Head of caudate nucleus (tissue), 42 donors: ENCODE data around the gene MKNK1.
A peak's percentile ranks its signal among the peaks of the same experiment; 100 is the strongest.

Experiments
- DNase-seq, 42 donors: peaks; one replicate each; pipeline versions ENCODE4 v3.0.0 to v3.0.0-alpha.2; 2020 to 2021; ENCODE audit warnings: mixed read lengths in 7 of 42
- intact Hi-C: fragments of 100-400 bp; cut with DNase I; formaldehyde crosslinking; loops from one replicate; pipeline ENCODE4 v1.15.0; 2022

The MKNK1 gene

GRCh38 chr1:46605232-46605631 is 1.2 kb upstream of the MKNK1 start:
- no peak for DNase-seq
- intact Hi-C loops: no loop called here

GRCh38 chr1:46603481-46603857 is 599 bp downstream of the MKNK1 start:
- DNase-seq: peak in 2 of 42 donors; percentile 22 to 54
- intact Hi-C loops: no loop called here

DNA sequence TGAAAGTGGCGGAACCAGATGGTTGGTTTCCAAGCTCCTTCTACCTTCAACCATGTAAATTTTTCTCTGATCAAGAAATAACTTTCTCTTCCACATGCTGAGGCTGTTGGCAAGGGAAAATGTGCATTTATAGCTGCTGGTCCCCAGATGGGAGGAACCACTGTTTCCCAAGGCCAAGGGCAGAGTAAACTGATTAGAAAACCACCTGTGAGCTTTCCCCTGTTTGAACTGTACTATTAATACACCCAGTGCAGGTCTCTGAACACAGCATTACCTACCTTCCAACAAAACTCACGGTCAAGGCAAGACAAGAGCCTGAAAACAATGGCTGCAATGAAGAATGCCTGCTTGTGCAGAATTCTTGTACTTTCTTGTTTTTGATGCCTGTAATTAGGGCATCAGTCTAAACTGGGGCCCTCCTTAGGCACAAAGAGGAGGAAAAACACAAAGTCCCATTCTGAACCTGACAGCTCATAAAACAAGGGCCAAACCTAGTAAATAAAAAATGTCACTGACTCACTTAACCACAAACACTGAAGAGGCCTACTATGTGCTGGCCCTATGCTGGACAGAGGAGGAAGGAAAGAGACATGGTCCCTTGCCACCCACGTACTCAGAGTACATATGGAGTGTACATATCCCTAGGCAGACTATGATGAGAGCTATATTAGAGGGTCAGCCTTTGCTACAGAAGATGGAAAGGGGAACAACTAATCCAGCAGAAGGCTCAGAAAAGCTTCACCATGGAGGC is 2.6 kb downstream of the MKNK1 start:
- DNase-seq: no peak
- intact Hi-C loops: no loop called here

DNA sequence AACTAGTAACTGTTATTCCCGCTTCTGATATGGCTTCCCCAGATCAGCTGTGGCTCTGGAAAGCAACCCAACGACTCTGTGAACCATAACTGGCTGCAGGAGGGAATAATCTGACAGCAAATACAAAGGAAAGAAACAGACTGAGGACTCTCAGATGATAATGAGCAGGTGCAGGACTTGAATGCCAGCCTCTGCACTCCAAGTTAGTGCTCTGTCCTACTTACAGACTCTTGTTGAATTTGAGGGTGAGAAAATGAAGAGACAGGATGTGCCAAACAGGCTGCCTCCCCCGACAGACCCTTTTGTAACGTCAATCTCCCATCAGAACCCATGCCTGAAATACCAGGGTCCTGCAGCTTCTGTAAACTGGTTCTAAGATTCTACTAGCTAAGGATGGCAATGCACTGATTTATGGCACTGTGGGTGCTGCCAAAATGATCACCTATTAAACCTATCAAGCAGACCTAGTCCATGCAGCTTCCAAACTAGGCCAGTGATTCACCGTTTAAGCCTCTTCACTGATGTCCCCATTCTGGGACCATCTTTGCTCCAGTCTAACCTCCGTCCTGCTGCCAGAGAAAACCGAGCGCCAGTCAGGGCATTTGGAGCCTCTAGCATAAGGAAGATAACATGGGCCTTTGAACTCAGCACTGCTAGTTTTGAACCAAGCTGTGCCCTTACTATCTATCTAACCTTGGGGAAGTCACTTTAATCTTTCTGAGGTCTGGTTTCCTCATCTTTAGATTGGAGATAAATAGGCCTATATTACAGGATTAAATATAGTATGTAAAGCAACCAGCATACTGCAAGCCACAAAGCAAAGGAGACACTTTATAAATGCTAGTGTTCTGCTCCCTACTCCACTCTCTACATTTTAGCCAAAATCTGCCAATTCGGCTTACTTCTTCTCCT is 4.8 kb downstream of the MKNK1 start:
- DNase-seq: no peak
- intact Hi-C loops: no loop called here

GRCh38 chr1:46596846-46597245 is 7.2 kb downstream of the MKNK1 start:
- DNase-seq: no peak
- intact Hi-C loops: no loop called here

DNA sequence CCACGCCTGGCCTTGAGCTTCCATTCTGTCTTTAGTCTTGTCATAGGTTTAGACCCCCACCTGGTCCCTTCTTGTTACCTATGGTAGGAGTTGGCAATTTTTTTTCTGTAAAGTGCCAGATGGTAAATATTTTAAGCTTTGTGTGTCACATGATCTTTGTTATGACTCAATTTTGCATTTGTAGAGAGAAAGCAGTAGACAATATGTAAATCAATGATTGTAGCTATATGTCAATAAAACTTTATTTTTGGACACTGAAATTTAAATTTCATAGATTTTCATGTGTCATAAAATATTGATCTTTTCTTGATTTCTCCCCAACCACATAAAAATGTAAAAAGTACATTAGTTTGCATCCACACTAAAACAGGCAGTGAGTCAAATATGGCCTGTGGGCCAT is 8.0 kb downstream of the MKNK1 start:
- DNase-seq: no peak
- intact Hi-C loops: no loop called here

GRCh38 chr1:46595127-46595526 is 8.9 kb downstream of the MKNK1 start:
- intact Hi-C loops: no loop called here
- peak in 20 of 42 donors; percentile 31 to 68 (median 52) for DNase-seq

GRCh38 chr1:46594063-46594462 is 10.0 kb downstream of the MKNK1 start:
- no peak for DNase-seq
- intact Hi-C loops: no loop called here

DNA sequence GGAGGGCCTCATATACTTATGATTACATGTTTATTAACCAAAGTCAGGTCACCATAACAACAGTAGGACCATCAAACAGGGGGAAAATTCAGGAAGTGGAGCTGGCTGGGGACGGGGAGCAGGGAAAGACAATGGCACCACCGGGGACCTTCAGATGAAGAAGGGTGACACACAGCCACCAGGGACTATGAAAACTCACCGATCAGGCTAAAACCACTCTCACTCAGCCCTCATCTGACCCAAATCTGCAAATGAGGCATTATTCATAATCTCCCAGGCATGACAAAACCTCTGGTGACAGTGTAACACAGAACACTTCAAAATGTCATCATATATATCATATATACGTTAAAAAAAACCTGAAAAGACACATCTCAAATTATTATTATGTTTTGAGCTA is 11.2 kb downstream of the MKNK1 start:
- intact Hi-C loops: no loop called here
- DNase-seq: no peak

- intact Hi-C loops: no loop called here
- DNase-seq: no peak
Measured at GRCh38 chr1:46589529-46589928, 14.5 kb downstream of the MKNK1 start.

GRCh38 chr1:46587069-46587468 is 17.0 kb downstream of the MKNK1 start:
- DNase-seq: peak in 30 of 42 donors; percentile 18 to 67 (median 44)
- intact Hi-C loops: no loop called here

DNA sequence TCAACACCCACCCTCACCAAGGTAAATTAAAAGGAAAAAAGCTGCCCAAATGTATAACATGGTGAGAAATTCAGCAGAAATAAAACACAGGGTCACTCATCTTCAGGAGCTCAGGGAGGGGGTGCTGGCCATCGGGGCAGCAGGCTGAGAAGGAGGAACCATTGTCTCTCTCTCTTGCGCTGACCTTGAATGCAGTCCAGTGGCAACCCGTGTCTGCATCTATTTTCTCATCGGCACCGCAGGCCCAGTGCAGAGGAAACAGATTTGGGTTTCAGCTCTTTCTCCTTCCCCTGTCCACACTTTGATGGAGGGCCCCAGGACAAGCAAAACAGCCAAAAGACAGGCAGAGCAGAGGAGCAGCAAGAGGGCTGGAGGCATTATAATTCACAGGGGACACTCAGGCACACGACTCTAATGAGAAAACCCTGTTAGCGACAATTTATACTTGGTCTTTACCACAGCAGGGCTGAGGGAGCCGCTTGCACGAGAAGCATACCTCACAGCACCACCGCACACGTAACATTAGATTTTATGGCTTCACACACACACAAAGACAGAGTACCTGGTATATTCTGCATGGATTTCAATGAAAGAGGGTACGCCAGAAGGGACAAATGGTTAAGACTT is 18.6 kb downstream of the MKNK1 start:
- peak in 5 of 42 donors; percentile 26 to 60 (median 33) for DNase-seq

GRCh38 chr1:46583494-46583893 is 20.6 kb downstream of the MKNK1 start:
- intact Hi-C loops: no loop called here
- no peak for DNase-seq

More for the DNA sequence above, 18.6 kb downstream of the MKNK1 start:
- intact Hi-C loops: no loop called here

DNA sequence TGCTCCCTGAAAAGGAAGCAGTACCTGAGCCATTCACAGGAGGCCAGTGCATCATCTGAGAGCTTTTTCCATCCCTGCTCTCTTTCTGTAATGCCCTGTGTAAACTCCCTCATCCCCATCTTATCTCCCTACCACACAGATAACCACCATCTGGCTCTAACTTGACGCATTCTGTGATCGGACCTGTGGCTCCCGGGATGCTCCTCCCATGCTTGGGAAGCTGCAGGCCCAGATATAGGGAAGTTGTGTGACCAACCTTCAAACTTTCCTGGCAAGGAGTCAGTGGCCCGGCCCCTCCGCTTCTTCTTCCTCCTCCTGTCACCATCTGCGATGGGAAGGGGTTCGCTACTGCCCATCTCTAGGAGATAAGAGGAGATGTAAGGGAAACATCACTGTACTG is 21.1 kb downstream of the MKNK1 start:
- peak in 3 of 42 donors; percentile 36 to 50 (median 37) for DNase-seq
- intact Hi-C loops: no loop called here

- intact Hi-C loops: no loop called here
Measured at GRCh38 chr1:46581681-46582455, 22.2 kb downstream of the MKNK1 start.

DNA sequence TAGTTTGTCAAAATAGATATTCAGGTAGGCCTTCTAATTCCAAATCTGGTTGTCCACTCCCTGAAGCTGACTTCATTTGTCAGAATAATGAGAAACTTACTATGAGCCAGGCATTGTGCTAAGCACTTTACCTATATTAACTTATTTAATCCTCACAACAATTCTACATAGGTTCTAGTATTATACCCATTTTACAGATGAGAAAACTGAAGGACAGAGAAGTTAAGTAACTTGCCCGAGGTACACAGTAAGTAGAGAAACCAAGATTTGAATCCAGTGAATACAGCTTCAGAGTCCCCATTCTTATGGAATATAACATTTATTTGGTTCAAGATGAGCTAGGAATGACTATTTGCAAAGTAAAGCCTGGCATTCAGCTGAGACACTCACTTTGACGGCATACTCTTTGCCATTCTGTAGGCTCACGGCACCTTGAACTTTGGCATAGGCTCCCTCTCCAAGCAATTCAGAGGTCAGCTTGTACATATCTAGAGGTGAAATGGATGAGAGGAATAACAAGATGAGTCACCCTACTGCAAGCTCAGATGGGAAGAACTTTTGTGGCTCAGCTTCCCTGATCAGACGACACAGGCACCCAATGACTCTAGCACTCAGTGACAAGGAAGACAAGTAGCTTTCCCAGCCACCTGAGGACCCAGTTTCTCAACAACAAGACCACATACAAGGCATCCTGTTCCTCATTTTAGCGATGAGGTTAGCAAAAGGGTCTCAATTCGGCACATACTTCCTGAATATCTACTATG is 23.7 kb downstream of the MKNK1 start:
- intact Hi-C loops: no loop called here
- DNase-seq: no peak

More at GRCh38 chr1:46581681-46582455, 22.2 kb downstream of the MKNK1 start:
- no peak for DNase-seq

DNA sequence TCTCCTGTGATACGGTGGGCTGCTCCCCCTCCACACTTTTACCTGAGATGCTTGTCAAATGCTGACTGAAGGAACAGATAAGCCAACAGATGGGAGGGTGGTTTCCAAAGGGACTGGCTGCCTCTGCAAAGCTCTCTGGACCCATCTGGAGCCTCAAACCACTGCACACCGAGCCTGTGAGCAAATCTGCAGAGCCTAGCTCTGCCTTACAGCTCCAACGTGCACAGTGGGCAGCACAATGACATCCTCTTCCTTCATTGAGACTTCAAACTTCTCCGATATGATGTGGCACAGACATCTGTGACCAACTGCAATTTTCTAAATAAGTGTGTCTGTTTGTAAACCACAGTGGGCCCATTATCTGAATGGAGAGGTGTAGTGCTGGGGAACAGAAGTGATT is 26.4 kb downstream of the MKNK1 start:
- DNase-seq: no peak
- intact Hi-C loops: no loop called here

GRCh38 chr1:46576596-46576995 is 27.5 kb downstream of the MKNK1 start:
- intact Hi-C loops: no loop called here
- DNase-seq: peak in 7 of 42 donors; percentile 7 to 57 (median 28)
